H1 (cell line): Measurements from ENCODE around the gene NUSAP1. TPM values are rescaled to one million over a fixed set of nuclear protein-coding genes. Genes with fewer than 3 reads are reported as not detected.

Source experiments
- CHD7 ChIP-seq: fragments of 300-600 bp; sonication (generic); IDR thresholded peaks from 2 replicates; pipeline ENCODE4 v1.7.1; 2012; ENCODE audit warnings: low read length, moderate library complexity, mild to moderate bottlenecking, inconsistent platforms; ENCODE audit not compliant: insufficient replicate concordance
- polyA plus RNA-seq, 7 experiments: library from polyadenylated mRNA; depleted of rRNA in 3 of 7; stranded (reverse) in 5 of 7; unstranded in 2 of 7; fragments of >200 nt in 5 of 7; fragments of 200-250 nt in 2 of 7; gene quantifications; 1 replicate in 5 of 7; 2 replicates in 1 of 7; 4 replicates in 1 of 7; pipeline versions ENCODE4 v1.2.1 to v1.2.3, GENCODE V29; 2011 to 2013; ENCODE audit warnings: missing spikeins in 2 of 7, mixed read lengths in 2 of 7
- total RNA-seq: library from RNA; stranded (reverse); fragmentation: NEBNext Ultra II Directional; extraction: Animal tissue kit (Norgen Biotek cat#: 25700); gene quantifications from 2 replicates; pipeline ENCODE4 v1.2.1, GENCODE V29; 2021

NUSAP1 gene
- total and polyA plus RNA-seq, 2 of the 8 experiments (the other 6 are each of a cell fraction or from before 2014, with no cell fraction given), result 60.8 to 144 TPM

GRCh38 chr15:41337047-41337446, 4.4 kb downstream of the NUSAP1 start (continued):
- TF ChIP-seq CHD7, result no peak
